Hepatocyte (in vitro differentiated cells): ENCODE data around the gene MRPS23. TPM values are rescaled to one million over a fixed set of nuclear protein-coding genes. Genes with fewer than 3 reads are reported as not detected.

Source experiments
- DNase-seq: peaks from one replicate; pipeline ENCODE4 v3.0.0-alpha.2; 2016; ENCODE audit warnings: low spot score
- H2AFZ ChIP-seq: fragments of 200-600 bp; sonication (generic); 2 replicates; pipeline ENCODE4 v1.6.0; 2016; ENCODE audit warnings: antibody characterized with exemption, mild to moderate bottlenecking
- H3K27ac ChIP-seq: fragments of 200-600 bp; sonication (generic); 2 replicates; pipeline ENCODE4 v1.5.1; 2016; ENCODE audit warnings: mild to moderate bottlenecking
- H3K27me3 ChIP-seq: fragments of 200-600 bp; sonication (generic); 2 replicates; pipeline ENCODE4 v1.6.1; 2016
- H3K36me3 ChIP-seq: fragments of 200-600 bp; sonication (generic); replicated peaks from 2 replicates; pipeline ENCODE4 v1.5.1; 2016; ENCODE audit warnings: low read depth; ENCODE audit not compliant: insufficient read depth
- H3K4me1 ChIP-seq: fragments of 200-600 bp; sonication (generic); 2 replicates; pipeline ENCODE4 v1.5.1; 2016; ENCODE audit warnings: mild to moderate bottlenecking, moderate library complexity; ENCODE audit not compliant: insufficient read depth
- H3K4me2 ChIP-seq: fragments of 200-600 bp; sonication (generic); 2 replicates; pipeline ENCODE4 v1.6.0; 2016
- H3K4me3 ChIP-seq: fragments of 200-600 bp; sonication (generic); 2 replicates; pipeline ENCODE4 v1.5.1; 2016; ENCODE audit warnings: mild to moderate bottlenecking
- H3K79me2 ChIP-seq: fragments of 200-600 bp; sonication (generic); 2 replicates; pipeline ENCODE4 v1.6.0; 2017; ENCODE audit warnings: mild to moderate bottlenecking
- H3K9me2 ChIP-seq: fragments of 200-600 bp; sonication (generic); replicated peaks from 2 replicates; pipeline ENCODE4 v1.6.0; 2017; ENCODE audit warnings: mild to moderate bottlenecking; ENCODE audit not compliant: insufficient read depth
- H3K9me3 ChIP-seq: fragments of 200-600 bp; sonication (generic); 2 replicates; pipeline ENCODE4 v1.5.1; 2016; ENCODE audit warnings: low read depth, mild to moderate bottlenecking
- H4K20me1 ChIP-seq: fragments of 200-600 bp; sonication (generic); 2 replicates; pipeline ENCODE4 v1.6.0; 2016; ENCODE audit warnings: mild to moderate bottlenecking; ENCODE audit not compliant: insufficient read depth, poor library complexity, severe bottlenecking
- EZH2 ChIP-seq: fragments of 200-600 bp; sonication (generic); IDR thresholded peaks from 2 replicates; pipeline ENCODE4 v1.6.1; 2016; ENCODE audit warnings: antibody characterized with exemption, mild to moderate bottlenecking, borderline replicate concordance
- EZH2phosphoT487 ChIP-seq: fragments of 200-600 bp; sonication (generic); IDR thresholded peaks from one replicate; pipeline ENCODE4 v1.6.1; 2018; ENCODE audit warnings: antibody characterized with exemption, mild to moderate bottlenecking, low read depth, moderate library complexity; ENCODE audit not compliant: unreplicated experiment, severe bottlenecking
- WGBS: methylation state at CpG from one replicate; pipeline ENCODE4 v1.1.6; 2016; ENCODE audit warnings: low lambda C conversion rate; ENCODE audit errors: missing lambda C conversion rate; 5-methylcytosine and 5-hydroxymethylcytosine counted together
- polyA plus RNA-seq: library from polyadenylated mRNA; unstranded; fragments of >200 nt; fragmentation: Nextera tagmentation; extraction: Ambion mirVana; gene quantifications from 2 replicates; pipeline ENCODE4 v1.2.1, GENCODE V29; 2016
- total RNA-seq: library from RNA; depleted of rRNA; stranded (reverse); fragments of >200 nt; gene quantifications from 2 replicates; pipeline ENCODE4 v1.2.3, GENCODE V29; 2014
- TF ChIP-seq, protein P1 (sequence below): fragments of 200-600 bp; sonication (generic); IDR thresholded peaks from 2 replicates; pipeline ENCODE4 v1.5.1; 2016; ENCODE audit warnings: antibody characterized with exemption, mild to moderate bottlenecking; ENCODE audit not compliant: poor library complexity

MRPS23 gene
- total and polyA plus RNA-seq, 2 experiments from 2014 or later, result 21.9 to 44.2 TPM

DNA sequence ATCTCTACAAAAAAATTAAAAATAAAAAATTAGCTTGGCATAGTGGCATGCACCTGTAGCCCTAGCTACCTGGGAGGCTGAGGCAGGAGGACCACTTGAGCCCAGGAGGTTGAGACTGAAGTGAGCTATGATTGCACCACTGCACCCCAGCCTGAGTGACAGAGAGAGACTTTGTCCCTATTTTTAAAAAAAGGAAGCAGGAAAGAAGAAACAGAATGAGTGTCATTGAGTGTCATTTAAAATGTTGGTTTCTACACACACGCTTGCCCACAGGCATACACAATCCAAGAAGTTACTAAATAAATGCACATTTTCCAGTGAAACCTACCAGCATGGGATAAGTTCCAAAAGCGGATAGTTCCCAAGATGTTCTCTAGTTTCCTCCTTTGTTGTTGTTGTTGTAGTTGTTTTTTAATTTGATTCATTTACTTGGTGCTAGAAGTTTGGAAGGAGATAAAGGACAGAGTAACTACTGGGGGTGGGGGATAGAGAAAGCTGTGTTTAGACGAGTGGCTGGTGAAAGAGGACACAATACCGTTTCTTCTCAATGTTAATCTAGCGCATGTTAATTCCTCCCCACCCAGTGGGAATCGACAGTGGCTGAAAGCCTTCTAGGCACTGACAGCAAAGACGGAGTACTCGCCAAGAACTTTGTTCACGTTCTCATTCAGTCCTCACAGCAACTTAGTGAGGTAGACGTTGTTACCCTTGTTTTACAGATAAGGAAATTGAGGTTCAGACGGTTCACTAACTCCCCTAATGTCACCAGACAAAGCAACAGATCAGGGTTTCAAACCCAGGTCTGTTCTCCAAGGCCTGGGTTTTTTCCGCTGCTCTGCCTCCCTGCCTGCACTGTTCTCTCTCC lies 17.3 kb downstream of the MRPS23 start:
- Histone ChIP-seq H3K27ac (peak overlapping the region; percentile 11), H4K20me1 (no peaks in the 10 kb centered on the region), H3K9me2 (no peaks in the 10 kb centered on the region), H3K79me2 (no peaks in the 10 kb centered on the region), H3K27me3 (no peaks in the 10 kb centered on the region), H3K4me3 (no peak overlapping the region), H3K4me1 (no peaks in the 10 kb centered on the region), H3K9me3 (no peaks in the 10 kb centered on the region), H3K36me3 (no peaks in the 10 kb centered on the region), H2AFZ (peak overlapping the region; percentile 39), H3K4me2 (peak overlapping the region; percentile 85)
- 31% methylated on average over 12 of the region's 12 CpGs for WGBS
- no peak for DNase-seq
- no peak for TF ChIP-seq EZH2
- no peak for TF ChIP-seq EZH2phosphoT487
- TF ChIP-seq, protein P1, sequence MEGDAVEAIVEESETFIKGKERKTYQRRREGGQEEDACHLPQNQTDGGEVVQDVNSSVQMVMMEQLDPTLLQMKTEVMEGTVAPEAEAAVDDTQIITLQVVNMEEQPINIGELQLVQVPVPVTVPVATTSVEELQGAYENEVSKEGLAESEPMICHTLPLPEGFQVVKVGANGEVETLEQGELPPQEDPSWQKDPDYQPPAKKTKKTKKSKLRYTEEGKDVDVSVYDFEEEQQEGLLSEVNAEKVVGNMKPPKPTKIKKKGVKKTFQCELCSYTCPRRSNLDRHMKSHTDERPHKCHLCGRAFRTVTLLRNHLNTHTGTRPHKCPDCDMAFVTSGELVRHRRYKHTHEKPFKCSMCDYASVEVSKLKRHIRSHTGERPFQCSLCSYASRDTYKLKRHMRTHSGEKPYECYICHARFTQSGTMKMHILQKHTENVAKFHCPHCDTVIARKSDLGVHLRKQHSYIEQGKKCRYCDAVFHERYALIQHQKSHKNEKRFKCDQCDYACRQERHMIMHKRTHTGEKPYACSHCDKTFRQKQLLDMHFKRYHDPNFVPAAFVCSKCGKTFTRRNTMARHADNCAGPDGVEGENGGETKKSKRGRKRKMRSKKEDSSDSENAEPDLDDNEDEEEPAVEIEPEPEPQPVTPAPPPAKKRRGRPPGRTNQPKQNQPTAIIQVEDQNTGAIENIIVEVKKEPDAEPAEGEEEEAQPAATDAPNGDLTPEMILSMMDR, result no peak

GRCh38 chr17:57830880-57831279 lies 19.0 kb downstream of the MRPS23 start:
- Histone ChIP-seq H3K36me3 (no peaks in the 10 kb centered on the region), H3K9me2 (no peaks in the 10 kb centered on the region)
- 53% methylated on average over 7 of the region's 7 CpGs for WGBS

GRCh38 chr17:57823469-57824401 lies 26.1 kb downstream of the MRPS23 start:
- Histone ChIP-seq H4K20me1 (no peaks in the 10 kb centered on the region), H3K4me3 (no peak overlapping the region), H3K4me1 (no peaks in the 10 kb centered on the region), H3K9me2 (no peaks in the 10 kb centered on the region), H3K36me3 (no peaks in the 10 kb centered on the region), H3K9me3 (no peaks in the 10 kb centered on the region), H2AFZ (no peak overlapping the region), H3K27ac (no peak overlapping the region), H3K79me2 (no peaks in the 10 kb centered on the region), H3K27me3 (no peaks in the 10 kb centered on the region), H3K4me2 (no peak overlapping the region)
- no peak for DNase-seq
- 71% methylated on average over 15 of the region's 15 CpGs for WGBS
- TF ChIP-seq EZH2 (no peak), EZH2phosphoT487 (no peak)
- TF ChIP-seq, protein P1, result no peak

More at GRCh38 chr17:57830880-57831279, 19.0 kb downstream of the MRPS23 start:
- Histone ChIP-seq H3K4me1 (no peaks in the 10 kb centered on the region), H3K4me3 (no peak overlapping the region), H3K27ac (no peak overlapping the region), H3K4me2 (no peak overlapping the region), H2AFZ (no peak overlapping the region), H3K9me3 (no peaks in the 10 kb centered on the region), H3K27me3 (no peaks in the 10 kb centered on the region), H4K20me1 (no peaks in the 10 kb centered on the region), H3K79me2 (no peaks in the 10 kb centered on the region)
- DNase-seq, result no peak
- TF ChIP-seq EZH2phosphoT487, result no peak
- TF ChIP-seq EZH2, result no peak
- TF ChIP-seq, protein P1, result no peak
